ENCODE data around the gene QRSL1.
"Not testable (repeated sequence)": the region's sequence is repeated elsewhere in the genome, so short reads cannot be mapped to it uniquely, and the experiment has no call there.

The QRSL1 gene

DNA sequence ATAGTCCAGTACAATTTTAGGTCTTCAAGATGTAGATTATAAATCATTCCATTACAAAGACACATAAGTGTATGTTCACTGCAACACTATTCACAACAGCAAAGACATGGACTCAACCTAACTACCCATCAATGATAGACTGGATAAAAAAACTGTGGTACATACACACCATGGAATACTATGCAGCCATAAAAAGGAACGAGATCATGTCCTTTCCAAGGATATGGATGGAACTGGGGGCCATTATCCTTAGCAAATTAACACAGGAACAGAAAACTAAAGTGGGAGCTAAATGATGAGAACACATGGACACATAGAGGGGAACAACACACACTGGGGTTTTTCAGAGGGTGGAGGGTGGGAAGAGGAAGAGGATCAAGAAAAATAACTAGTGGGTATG lies 6.3 kb upstream of the QRSL1 start:
- no peak for DNase-seq (ENCODE audit: low read depth in 2 of 2)

DNA sequence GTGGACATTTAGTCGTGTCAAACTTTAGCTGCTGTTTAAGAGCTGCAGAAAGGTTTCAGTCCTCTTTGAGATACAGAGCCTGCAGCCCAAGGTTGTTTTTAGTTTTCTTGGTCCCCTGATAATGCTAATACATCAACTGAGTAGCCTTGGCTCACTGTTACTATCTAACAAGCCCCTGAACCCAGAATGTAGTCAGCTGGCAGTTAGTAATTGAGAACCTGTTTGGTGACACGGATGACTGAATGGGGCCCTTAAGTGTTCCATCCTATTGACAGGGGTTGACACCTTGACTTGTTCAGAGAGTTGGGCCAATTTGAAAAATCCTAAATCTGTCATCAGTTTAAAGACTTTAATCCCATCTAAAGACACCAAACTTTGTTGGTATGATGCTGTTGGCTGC lies 2.9 kb upstream of the QRSL1 start:
- no peak for DNase-seq (ENCODE audit: low read depth in 2 of 2)

DNA sequence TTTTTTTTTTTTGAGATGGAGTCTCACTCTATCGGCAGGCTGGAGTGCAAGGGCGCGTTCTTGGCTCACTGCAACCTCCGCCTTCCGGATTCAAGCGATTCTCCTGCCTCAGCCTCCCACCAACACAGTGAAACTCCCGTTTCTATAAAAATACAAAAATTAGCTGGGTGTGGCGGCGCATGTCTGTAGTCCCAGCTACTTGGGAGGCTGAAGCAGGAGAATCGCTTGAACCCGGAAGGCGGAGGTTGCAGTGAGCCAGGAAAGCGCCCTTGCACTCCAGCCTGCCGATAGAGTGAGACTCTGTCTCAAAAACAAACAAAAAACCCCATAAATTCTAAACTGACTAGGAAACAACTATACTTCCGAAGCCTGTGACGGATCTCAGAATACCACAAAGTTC lies 1.6 kb upstream of the QRSL1 start:
- DNase-seq (ENCODE audit: low read depth in 2 of 2): not testable (repeated sequence)

DNA sequence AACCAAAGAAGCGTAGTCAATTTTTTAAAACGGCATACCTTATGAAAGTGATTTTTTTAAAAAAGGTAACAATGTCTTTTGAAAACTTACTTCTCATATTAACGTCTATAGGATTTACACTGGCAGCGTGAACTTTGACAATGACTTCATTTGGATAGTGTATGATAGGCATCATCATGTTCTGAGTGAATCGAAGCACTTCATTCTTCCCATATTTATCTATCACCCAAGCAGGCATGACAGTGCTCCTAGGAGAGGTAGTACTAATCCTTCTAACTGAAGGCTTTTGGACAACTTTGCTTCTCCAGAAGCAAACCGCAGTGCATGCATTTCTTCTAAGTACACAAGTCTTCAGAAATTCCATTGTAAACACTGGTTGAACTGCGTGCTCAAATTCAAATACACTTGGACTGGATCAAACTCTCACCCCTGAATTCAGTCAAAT lies 698 bp upstream of the QRSL1 start:
- no peak for DNase-seq (ENCODE audit: low read depth in 2 of 2)

DNA sequence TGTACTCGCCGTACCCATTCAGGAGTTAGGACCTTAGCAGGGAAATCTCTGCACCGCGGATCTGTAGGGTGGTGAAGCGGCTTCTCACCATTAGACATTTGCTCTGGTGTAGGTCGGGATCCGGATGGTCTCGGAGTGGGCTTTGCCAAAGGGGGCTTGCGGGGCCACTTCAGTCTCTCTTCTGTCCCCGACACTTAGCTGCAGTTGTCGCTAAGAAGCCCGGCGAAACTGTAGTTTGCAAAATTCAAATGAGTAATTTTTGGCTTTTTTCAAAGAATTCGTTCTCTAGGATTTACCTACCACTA lies 433 bp downstream of the QRSL1 start:
- no peak for DNase-seq (ENCODE audit: low read depth in 2 of 2)

DNA sequence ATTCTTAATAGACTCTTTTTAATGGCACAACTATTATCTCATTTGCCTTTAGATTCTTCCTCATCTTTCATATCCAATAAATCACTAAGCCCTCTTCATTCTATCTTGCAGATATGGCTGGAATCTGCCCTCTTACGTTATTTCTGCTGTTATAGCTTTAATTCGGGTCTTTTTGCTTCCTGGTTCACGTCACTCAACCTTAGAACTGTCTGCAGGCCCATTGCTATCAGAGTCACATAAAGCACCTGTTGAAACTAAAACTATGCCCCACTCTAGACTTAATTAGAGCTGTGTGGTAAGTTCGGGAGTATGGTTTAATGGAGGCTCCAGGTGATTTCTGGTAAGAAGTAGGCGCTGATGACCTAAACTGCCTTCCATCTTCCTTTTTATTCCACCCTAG lies 988 bp downstream of the QRSL1 start:
- DNase-seq (ENCODE audit: low read depth in 2 of 2): no peak

DNA sequence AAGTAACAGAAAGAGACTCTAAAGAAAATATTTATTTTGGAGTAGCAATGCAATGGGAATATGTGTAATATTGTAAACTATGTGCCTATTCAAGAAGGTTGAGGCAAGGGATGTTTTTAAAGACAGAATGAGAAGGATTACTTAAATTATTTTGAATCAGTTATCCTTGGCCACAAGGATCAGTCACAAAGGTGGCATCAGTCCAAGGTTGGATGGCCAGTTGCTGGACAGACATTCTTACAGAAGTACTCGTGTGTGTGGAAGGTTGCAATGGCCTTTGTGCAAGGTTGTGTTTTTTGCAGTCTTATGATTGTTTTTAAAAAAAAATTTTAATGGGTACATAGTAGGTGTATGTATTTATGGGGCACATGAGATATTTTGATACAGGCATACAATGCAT lies 2.0 kb downstream of the QRSL1 start:
- no peak for DNase-seq (ENCODE audit: low read depth in 2 of 2)

DNA sequence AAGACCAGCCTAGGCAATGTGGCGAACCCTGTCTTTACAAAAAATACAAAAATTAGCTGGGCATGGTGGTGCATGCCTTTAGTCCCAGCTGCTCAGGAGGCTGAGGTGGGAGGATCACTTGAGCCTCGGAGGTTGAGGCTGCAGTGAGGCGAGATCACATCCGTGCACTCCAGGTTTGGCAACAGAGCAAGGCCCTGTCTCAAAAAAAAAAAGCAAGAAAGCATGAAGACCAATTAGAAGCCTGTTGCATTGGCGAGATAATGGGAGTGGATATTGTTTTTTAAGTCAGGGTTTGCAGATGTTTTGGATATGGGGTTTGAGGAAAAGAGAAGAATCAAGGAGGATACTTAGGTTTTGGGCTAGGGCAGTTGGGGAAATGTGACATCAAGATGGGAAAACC lies 5.2 kb downstream of the QRSL1 start:
- DNase-seq (ENCODE audit: low read depth in 2 of 2): no peak

DNA sequence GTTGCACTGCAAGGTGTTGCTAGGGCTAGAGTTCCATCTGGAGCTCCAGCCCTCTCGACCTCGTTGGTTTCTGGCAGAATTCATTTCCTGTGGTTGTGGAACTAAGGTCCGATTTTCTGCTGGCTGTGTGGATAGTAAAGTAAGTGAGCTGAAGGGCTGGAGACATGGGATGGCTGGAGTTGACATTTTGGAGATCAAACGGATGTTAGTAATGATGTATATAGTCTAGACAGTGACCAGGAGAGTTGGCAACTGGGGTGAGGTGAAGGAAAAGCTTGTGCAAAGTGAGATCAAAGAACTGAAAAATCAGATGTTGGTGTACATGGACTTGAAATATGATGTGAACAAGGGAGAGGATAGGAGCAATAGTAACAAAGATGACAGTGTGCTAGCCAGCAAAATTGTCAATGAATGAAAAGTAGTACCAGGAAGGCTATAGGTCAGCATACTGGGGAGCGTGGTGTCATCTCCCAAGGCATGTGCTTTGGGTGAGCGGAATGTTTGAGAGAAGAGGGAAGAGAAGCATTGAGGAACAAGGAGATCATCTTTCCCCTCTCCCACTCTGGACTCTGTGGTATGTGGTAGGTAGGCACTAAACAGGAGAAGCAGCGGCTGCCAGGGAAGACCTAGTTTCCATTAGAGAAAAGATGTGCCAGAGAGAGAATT lies 7.8 kb downstream of the QRSL1 start:
- no peak for DNase-seq (ENCODE audit: low read depth in 2 of 2)

DNA sequence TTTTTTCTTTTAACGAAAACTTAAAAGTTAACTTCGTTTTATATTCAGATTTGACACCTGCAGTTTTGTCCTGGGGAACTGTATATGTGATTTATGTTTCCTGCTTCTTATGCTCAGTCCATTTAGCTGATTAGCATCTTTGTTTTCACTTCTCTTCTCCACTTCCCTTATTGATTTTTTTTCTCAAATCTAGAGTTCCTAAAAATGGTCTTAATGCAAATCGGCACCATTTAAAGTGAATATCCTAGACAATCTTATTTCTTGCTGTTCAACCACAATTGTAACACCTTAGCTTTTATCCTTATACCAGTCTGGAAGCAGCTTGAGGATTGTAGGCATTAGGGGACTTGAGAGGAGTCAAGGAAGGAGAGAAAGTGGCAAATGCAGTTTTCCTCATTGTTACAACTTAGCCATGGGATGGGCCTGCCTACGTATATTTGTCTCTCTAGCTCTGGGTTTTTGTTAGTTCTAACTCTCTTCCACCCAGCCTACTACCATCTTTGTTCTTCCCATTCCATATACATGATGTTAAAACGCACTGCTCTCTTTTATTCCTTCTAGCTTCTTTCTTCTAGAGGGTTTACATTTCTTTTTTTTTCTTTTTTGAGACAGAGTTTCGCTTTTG lies 8.5 kb downstream of the QRSL1 start:
- DNase-seq (ENCODE audit: low read depth in 2 of 2): no peak

DNA sequence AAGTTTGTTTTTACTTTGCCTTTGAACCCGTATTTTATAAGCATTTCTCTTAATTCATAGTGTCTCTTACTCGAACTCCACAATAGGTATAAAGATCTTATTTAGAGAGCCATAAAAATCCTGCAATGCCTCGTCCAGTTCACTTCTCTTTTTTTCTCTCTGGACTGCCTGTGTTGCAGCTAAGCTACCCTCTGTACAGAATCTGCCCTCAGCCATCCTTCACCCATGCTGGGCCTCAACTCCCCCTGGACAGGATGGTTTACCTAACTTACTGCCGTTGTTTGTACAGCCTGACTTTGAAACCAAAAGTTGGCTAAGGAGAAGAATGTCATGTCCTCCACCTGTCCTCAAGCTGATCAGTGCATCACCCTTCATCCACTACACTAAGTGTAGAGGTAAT lies 10.4 kb downstream of the QRSL1 start:
- DNase-seq (ENCODE audit: low read depth in 2 of 2): no peak

DNA sequence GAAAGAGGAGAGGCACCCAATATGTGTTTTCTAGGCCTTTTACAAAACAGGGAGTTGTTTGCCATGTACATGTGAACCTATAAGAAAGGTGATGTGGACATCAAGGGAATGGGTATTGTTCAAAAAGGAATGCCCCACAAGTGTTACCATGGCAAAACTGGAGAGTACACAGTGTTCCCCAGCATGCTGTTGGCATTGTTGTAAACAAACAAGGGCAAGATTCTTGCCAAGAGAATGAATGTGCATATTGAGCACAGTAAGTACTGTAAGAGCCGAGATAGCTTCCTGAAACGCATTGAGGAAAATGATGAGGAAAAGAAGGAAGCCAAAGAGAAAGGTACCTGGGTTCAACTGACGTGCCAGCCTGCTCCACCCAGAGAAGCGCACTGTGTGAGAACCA lies 13.1 kb downstream of the QRSL1 start:
- no peak for DNase-seq (ENCODE audit: low read depth in 2 of 2)

DNA sequence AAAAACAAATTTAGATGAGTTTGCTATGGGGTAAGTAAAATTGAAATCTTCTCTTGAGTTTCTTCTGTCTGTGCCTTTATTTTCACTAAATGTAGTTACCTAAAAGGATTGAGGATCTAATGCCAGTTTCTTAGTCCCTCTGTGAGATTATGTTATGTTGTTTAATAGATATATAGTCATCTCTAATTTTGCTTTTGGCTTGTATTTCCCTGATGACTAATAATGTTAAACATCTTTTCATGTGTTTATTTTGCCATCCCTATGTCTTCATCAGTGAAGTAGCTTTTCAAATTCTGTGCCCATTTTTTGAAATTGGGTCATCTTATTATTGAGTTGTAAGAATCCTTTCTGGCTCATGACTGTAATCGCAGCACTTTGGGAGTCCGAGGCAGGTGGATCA lies 13.7 kb downstream of the QRSL1 start:
- DNase-seq (ENCODE audit: low read depth in 2 of 2): no peak

DNA sequence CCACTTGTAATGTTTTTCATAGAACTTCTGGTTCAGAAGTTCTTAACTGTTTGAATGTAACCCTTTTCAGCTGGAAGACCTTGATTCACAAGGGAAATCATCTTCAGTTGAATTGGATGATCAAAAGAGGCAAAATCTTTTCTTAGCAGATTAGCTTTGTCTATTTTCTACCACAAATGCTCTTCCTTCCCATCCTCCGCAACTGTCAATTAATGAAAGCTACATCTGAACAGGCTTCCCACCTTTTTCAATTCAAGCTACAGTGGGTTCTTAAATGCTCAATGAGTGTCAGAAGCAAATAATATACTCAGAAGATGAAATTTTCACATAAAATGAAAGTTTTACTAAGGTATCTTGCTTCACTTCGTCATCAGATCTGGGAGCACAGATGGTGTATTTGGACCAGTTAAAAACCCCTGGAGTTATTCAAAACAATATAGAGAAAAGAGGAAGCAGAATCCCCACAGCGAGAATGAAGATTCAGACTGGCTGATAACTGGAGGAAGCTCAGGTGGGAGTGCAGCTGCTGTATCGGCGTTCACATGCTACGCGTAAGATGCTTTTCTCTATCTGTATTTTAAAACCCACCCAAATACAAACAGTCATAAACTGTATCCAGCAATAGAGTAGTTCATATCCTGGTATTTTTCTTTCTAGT lies 19.4 kb downstream of the QRSL1 start:
- no peak for DNase-seq (ENCODE audit: low read depth in 2 of 2)

DNA sequence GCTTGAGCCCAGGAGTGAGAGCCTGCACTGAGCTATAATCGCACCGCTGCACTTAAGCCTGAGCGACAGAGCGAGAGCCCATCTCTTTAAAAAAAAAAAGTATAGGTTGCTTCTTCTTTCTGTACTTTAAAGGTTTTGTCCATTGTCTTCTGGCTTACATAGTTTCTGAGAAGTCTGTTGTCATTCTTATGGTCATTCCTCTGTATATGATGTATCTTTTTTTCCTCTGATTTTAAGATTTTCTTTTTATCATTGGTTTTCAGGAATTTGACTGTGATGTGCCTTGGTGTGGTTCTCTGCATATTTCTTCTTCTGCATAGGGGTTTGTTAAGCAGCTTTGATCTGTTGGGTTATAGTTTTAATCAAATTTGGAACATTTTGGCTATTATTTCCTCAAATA lies 29.1 kb downstream of the QRSL1 start:
- no peak for DNase-seq (ENCODE audit: low read depth in 2 of 2)

DNA sequence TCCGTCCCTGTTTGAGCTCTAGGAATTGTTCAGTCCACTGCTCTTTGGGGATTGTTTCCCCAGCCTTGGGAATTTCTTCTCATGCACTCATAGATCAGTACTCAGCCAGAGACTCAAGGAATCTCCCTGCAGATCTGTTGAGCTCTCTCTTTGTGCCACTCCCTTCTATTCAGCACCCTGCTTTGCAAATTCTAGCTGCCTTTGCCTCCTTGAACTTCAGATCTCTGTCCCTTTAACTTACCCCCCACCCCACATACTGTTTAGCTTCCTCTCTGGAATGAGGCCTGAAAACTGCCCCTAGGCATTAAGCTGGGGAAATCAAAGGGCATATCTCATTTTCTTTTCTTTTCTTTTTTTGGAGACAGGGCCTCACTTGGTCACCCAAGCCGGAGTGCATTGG lies 30.5 kb downstream of the QRSL1 start:
- DNase-seq (ENCODE audit: low read depth in 2 of 2): no peak

DNA sequence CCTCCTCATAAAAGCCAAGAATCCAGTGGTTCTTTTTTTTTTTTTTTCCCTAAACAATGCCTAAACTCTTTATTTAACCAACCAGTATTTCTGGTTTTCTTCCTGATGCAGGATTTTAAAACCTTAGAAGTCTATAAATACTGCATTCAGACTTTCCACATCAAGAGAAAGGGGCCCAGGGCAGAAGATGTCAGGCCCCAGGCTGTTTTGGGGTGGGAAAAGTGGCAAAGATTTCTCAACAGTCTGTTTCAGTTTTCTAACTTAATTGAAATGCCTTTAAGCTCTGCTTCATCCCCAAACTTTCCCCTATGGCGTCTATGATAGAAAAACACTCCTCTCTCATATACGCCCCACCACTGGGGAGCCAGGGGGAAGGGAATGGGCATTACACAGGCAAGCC lies 33.1 kb downstream of the QRSL1 start:
- no peak for DNase-seq (ENCODE audit: low read depth in 2 of 2)

DNA sequence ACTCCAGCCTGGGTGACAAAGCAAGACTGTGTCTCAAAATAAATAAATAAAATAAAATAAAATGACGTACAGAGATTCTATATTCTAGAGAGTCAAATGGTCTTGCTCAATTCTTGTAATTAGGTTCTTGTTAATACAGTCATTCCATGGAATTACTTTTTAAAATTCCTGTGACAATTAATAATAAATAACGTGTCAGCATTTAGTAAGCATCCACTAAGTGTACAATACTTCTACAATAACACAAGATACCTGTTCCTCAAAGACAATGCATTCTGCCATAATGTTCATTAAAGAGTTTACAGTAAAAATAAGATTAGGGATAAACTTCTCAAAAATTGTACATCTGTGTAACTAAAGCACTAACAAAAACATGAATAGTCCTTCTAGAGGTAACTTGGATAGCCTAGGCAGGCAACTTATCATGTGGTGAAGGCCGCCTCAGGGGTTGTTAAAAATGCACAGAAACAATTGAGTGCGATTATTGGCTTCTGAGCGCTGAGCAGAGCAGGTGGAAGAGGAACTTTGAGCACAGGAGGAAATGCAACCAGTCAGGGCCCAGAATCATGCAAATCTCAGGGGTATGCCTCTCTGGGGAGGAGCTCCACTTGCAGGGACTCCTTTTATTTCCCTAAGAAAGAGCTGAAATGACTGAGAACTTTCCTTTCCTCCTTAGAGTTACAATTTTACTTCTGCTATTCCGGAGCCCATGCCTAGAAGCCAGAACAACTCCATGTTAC lies 37.1 kb downstream of the QRSL1 start:
- no peak for DNase-seq (ENCODE audit: low read depth in 2 of 2)

DNA sequence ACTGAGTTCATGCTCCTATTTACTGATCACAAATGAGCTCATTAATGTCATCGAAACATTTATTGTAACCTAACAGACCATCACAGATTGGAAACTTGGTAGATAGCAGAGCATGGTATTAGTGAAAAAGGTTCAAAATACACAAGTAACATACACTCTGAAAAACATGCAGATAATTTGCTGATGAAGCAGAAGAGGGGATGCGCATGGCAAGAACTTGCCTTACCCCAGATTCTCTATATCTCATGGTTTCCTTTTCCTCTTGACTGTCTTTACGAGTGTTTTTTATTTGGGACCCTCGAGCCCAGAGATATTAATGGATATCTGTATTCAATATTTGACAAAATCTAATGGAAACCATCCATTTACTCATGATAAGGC lies 37.6 kb downstream of the QRSL1 start:
- no peak for DNase-seq (ENCODE audit: low read depth in 2 of 2)

DNA sequence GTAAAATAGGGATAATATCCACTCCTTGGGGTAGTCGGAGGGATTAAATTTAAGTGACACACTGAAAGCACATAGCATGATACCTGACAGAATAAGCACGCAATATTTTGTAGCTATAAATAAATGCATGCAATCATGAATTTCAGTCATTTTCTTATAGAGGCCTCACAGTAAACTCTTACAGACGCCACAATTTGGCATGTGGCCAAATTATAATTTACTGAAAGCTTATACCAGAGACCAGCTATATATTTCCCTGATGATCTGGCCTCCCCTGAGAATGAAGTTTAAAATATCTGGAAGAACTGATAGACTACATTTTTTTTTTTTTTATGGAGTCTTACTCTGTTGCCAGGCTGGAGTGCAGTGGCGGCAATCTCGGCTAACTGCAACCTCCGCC lies 40.9 kb downstream of the QRSL1 start:
- no peak for DNase-seq (ENCODE audit: low read depth in 2 of 2)

DNA sequence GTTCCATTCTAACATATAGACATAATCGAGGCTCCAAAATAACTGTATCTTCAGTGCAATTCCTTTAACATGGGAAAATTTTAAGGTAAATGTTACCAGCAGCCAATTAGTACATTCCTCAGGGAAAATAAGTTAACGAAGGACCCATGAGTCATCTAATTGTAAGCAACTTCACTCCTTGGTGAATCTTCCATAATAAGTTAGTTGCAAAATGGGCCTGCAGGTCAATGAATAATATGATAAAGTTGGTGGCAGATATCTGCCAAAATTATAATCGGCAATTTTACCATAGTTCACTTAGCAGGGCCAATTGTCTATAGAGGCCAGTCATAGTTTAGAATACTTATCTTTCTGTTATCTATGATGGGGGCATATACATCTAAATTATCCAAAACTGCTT lies 42.3 kb downstream of the QRSL1 start:
- no peak for DNase-seq (ENCODE audit: low read depth in 2 of 2)

DNA sequence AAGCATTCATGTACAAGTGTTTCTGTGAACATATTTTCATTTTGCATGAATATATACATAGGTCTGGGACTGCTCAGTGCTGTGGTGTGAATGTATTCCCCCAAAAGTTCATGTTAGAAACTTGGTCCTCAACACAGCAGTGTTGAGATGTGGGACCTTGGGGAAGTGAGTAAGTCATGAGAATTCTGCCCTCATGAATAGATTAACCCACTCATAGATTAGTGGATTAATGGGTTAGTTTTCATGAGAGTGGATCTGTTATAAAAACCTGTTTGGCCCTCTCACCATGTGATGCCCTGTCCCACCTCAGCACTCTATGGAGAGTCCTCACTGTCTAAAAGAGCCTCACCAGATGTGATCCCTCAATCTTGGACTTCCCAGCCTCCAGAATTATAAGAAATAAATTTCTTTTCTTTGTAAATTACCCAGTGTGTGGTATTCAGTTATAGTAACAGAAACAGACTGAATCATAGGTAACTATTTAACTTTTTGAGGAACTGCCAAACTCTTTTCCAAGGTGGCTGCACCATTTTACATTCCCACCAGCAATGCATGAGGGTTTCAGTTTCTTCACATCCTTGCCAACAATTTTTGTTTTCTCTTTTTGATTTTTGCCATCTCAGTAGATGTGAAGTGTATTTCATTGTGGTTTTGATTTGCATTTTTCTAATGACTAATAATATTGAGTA lies 45.3 kb downstream of the QRSL1 start:
- no peak for DNase-seq (ENCODE audit: low read depth in 2 of 2)

All from stimulated activated CD4-positive, alpha-beta T cell treated with anti-CD3 and anti-CD28 coated beads, Interleukin-15, amount 100 ng/mL, for 48 hours (primary cell).